Gastroesophageal sphincter (tissue), 4 donors: ENCODE results near the gene CACNG4. TPM values are rescaled to one million over a fixed set of nuclear protein-coding genes. Genes with fewer than 3 reads are reported as not detected.

Experiments
- ATAC-seq: fragments of 150-250 bp; one replicate; pipeline ENCODE4 v1.9.1; 2016; ENCODE audit warnings: mild to moderate bottlenecking, moderate library complexity
- H3K27ac ChIP-seq, 4 donors: fragments of 200-600 bp; sonication (generic) in 3 of 4; 1 replicate in 3 of 4; 2 replicates in 1 of 4; pipeline ENCODE4 v1.5.1; 2016 to 2019
- H3K27me3 ChIP-seq: fragments of 200-600 bp; sonication (generic); one replicate; pipeline ENCODE4 v1.5.1; 2019
- H3K36me3 ChIP-seq, 2 donors: fragments of 200-600 bp; sonication (generic); one replicate each; pipeline ENCODE4 v1.5.1; 2019; ENCODE audit warnings: control low read depth in 1 of 2
- H3K4me1 ChIP-seq, 3 donors: fragments of 200-600 bp; sonication (generic); 1 replicate in 2 of 3; 2 replicates in 1 of 3; pipeline ENCODE4 v1.5.1; 2016 to 2019; ENCODE audit warnings: control low read depth in 2 of 3
- H3K4me3 ChIP-seq, 2 donors: fragments of 200-600 bp; sonication (generic); one replicate each; pipeline ENCODE4 v1.5.1; 2019; ENCODE audit warnings: mild to moderate bottlenecking in 1 of 2, moderate library complexity in 1 of 2
- H3K9me3 ChIP-seq, 3 donors: fragments of 200-600 bp; sonication (generic); one replicate each; pipeline ENCODE4 v1.5.1; 2017 to 2019; ENCODE audit warnings: control low read depth in 2 of 3
- EP300 ChIP-seq: sonication (generic); formaldehyde crosslinking; IDR thresholded peaks from one replicate; pipeline ENCODE4 v1.6.1; 2017; ENCODE audit warnings: antibody characterized with exemption, mild to moderate bottlenecking
- POLR2A ChIP-seq, 2 donors: fragments of 450-650 bp; IDR thresholded peaks; one replicate each; pipeline ENCODE4 v1.6.1; 2017; ENCODE audit warnings: antibody characterized with exemption in 2 of 2, mild to moderate bottlenecking in 2 of 2, moderate library complexity in 1 of 2
- POLR2AphosphoS5 ChIP-seq: sonication (generic); formaldehyde crosslinking; IDR thresholded peaks from one replicate; pipeline ENCODE4 v1.6.1; 2017; ENCODE audit warnings: antibody characterized with exemption
- WGBS, 2 donors: methylation state at CpG; one replicate each; pipeline ENCODE4 v1.1.5; 2018; ENCODE audit warnings: low coverage in 1 of 2; 5-methylcytosine and 5-hydroxymethylcytosine counted together
- total RNA-seq, 4 donors: library from RNA; depleted of rRNA; stranded (reverse); fragments of >200 nt; gene quantifications; one replicate each; pipeline ENCODE4 v1.1.0, GENCODE V29; 2016
- TF ChIP-seq, protein P1 (sequence below), 4 experiments: fragments of 200-600 bp in 2 of 4; fragments of 450-650 bp in 2 of 4; sonication (generic) in 1 of 4; IDR thresholded peaks; one replicate each; pipeline ENCODE4 v1.5.1; 2017 to 2019; ENCODE audit warnings: antibody characterized with exemption in 4 of 4, mild to moderate bottlenecking in 2 of 4, moderate library complexity in 2 of 4

Gene CACNG4
- total RNA-seq, 4 donors from 2014 or later = 0.13 to 13.5 (median 2.1) TPM; not detected in 1

DNA sequence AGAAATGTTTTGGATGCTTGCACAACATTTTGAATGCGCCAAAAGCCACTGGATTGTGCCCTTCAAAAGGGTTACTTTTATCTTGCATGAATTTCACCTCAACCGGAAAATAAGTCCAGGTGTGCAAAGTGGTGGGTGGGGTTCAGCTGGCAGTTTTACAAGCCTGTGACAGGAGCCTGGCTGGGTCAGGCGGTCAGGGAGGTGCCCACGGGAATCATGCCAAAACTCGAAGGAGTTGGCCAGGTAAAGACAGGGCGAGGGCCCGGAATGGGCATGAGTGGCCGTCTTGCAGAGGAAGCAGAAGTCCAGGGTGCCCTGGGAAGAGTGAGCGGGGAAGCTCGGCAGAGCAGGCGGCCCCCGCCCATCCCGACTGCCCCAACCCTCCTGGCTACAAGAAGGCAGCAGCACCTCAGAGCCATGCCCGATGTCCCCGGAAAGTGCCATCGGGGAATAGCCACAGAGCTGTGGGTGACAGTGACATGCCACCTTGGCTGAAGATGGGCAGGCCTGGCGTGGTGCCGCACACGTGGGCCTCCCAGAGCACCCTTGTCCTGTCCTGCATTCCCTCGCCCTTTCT lies 60.8 kb downstream of the CACNG4 start:
- H3K27me3 ChIP-seq = no peaks in the 10 kb centered on the region
- 97% methylated on average over 10 of the region's 20 CpGs; no CpG with 5 or more reads in 1 of the 2 donors for WGBS, 2 donors
- no peaks in the 10 kb centered on the region for H3K9me3 ChIP-seq
- H3K27ac ChIP-seq = no peak overlapping the region
- TF ChIP-seq POLR2A (IDR thresholded peaks at IDR 0.05) (no peak), POLR2AphosphoS5 (no peak), EP300 (no peak)
- TF ChIP-seq, protein P1, sequence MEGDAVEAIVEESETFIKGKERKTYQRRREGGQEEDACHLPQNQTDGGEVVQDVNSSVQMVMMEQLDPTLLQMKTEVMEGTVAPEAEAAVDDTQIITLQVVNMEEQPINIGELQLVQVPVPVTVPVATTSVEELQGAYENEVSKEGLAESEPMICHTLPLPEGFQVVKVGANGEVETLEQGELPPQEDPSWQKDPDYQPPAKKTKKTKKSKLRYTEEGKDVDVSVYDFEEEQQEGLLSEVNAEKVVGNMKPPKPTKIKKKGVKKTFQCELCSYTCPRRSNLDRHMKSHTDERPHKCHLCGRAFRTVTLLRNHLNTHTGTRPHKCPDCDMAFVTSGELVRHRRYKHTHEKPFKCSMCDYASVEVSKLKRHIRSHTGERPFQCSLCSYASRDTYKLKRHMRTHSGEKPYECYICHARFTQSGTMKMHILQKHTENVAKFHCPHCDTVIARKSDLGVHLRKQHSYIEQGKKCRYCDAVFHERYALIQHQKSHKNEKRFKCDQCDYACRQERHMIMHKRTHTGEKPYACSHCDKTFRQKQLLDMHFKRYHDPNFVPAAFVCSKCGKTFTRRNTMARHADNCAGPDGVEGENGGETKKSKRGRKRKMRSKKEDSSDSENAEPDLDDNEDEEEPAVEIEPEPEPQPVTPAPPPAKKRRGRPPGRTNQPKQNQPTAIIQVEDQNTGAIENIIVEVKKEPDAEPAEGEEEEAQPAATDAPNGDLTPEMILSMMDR (IDR thresholded peaks at IDR 0.05) = no peak
- no peak for ATAC-seq
- no peak overlapping the region for H3K4me3 ChIP-seq
- no peaks in the 10 kb centered on the region for H3K36me3 ChIP-seq
- no peaks in the 10 kb centered on the region for H3K4me1 ChIP-seq

GRCh38 chr17:67026341-67026740 lies 61.8 kb downstream of the CACNG4 start:
- ATAC-seq = no peak
- no peak overlapping the region for H3K4me3 ChIP-seq

DNA sequence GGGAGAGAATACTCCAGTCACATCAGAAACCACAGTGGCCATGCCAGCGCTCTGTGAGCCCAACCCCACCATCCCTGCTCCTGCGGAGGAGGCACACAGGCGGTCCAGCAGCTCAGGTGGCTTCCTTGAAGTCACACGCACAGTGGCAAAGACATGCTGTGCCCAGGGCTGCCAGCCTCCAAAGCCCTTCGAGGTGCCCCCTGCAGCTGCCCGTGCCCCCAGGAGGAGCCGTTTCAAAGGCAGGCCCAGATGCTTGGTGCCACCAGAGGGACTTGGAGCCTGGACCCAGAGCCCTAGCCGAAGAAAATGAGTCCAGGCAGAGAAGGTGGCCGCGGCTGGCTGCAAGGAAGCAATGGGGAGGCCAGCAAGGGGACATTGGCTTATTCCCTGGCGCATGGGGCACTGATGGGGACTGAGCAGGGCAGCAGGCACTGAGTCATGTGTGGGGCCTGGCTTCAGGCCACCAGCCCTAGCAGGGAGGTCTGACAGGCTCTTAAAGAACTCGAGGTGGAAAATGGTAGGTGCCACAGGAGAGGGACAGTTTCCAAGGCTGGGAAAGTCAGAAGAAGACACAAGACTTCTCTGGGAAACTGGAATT lies 62.6 kb downstream of the CACNG4 start:
- H3K27ac ChIP-seq = no peak overlapping the region
- no peaks in the 10 kb centered on the region for H3K27me3 ChIP-seq
- H3K4me3 ChIP-seq = no peak overlapping the region
- no peaks in the 10 kb centered on the region for H3K9me3 ChIP-seq
- no peaks in the 10 kb centered on the region for H3K36me3 ChIP-seq
- ATAC-seq = no peak
- TF ChIP-seq POLR2AphosphoS5 (no peak), POLR2A (IDR thresholded peaks at IDR 0.05) (no peak), EP300 (no peak)
- TF ChIP-seq, protein P1 (IDR thresholded peaks at IDR 0.05) = no peak
- 0 to 29% methylated on average over 1 of the region's 12 CpGs for WGBS, 2 donors
- no peaks in the 10 kb centered on the region for H3K4me1 ChIP-seq

More at GRCh38 chr17:67026341-67026740, 61.8 kb downstream of the CACNG4 start:
- no peaks in the 10 kb centered on the region for H3K9me3 ChIP-seq
- no peaks in the 10 kb centered on the region for H3K36me3 ChIP-seq
- WGBS, 2 donors = 50 to 91% methylated on average over 1 to 2 of the region's 2 CpGs
- H3K4me1 ChIP-seq = no peaks in the 10 kb centered on the region
- H3K27ac ChIP-seq = no peak overlapping the region
- no peaks in the 10 kb centered on the region for H3K27me3 ChIP-seq
- TF ChIP-seq EP300 = no peak
- TF ChIP-seq, protein P1 (IDR thresholded peaks at IDR 0.05) = no peak
- no peak for TF ChIP-seq POLR2AphosphoS5
- no peak for TF ChIP-seq POLR2A (IDR thresholded peaks at IDR 0.05)

DNA sequence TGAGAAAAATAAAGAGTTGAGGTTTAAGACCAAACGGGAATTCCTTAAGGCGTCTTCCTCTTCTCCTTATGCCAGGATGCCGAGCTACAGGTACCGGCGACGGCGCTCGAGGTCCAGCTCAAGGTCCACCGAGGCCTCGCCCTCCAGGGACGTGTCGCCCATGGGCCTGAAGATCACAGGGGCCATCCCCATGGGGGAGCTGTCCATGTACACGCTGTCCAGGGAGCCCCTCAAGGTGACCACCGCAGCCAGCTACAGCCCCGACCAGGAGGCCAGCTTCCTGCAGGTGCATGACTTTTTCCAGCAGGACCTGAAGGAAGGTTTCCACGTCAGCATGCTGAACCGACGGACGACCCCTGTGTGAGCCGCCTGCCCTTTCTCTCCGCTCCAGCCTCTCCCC lies 66.1 kb downstream of the CACNG4 start:
- no peaks in the 10 kb centered on the region for H3K36me3 ChIP-seq
- no peaks in the 10 kb centered on the region for H3K9me3 ChIP-seq
- H3K27me3 ChIP-seq = no peaks in the 10 kb centered on the region
- WGBS, 2 donors = 93% methylated on average over 10 of the region's 21 CpGs; no CpG with 5 or more reads in 1 of the 2 donors
- no peak overlapping the region for H3K27ac ChIP-seq
- H3K4me3 ChIP-seq = no peak overlapping the region
- TF ChIP-seq POLR2AphosphoS5 (no peak), EP300 (no peak), POLR2A (IDR thresholded peaks at IDR 0.05) (no peak)
- TF ChIP-seq, protein P1 (IDR thresholded peaks at IDR 0.05) = no peak
- H3K4me1 ChIP-seq = no peaks in the 10 kb centered on the region
- no peak for ATAC-seq

GRCh38 chr17:67032382-67032781 lies 67.9 kb downstream of the CACNG4 start:
- H3K27ac ChIP-seq = no peak overlapping the region
- peak; percentile 25 for ATAC-seq
- H3K4me3 ChIP-seq = no peak overlapping the region
- H3K4me1 ChIP-seq = no peaks in the 10 kb centered on the region
- H3K9me3 ChIP-seq = no peaks in the 10 kb centered on the region
- 74 to 100% methylated on average over 1 to 6 of the region's 14 CpGs for WGBS, 2 donors
- TF ChIP-seq EP300 (no peak), POLR2A (IDR thresholded peaks at IDR 0.05) (no peak), POLR2AphosphoS5 (no peak)
- TF ChIP-seq, protein P1 (IDR thresholded peaks at IDR 0.05) = no peak
- H3K36me3 ChIP-seq = no peaks in the 10 kb centered on the region
- no peaks in the 10 kb centered on the region for H3K27me3 ChIP-seq
